K562 (cell line): Measurements from ENCODE around the gene RBM22. TPM values are rescaled to one million over a fixed set of nuclear protein-coding genes. Genes with fewer than 3 reads are reported as not detected.

Experiments used
- ATAC-seq: fragments of 200-7000 bp; cut with Tn5 transposase; 3 replicates; pipeline ENCODE4 v1.9.1; 2020; ENCODE audit warnings: moderate library complexity
- BruUV-seq: library from RNA; stranded (reverse); fragments of 400-500 nt; replicated peaks from 2 replicates; lab custom pipeline; 2021; lab: Mats Ljungman, UMichigan
- CTCF ChIA-PET: fragments of 300-600 bp; formaldehyde crosslinking; extraction: SDS; loops from one replicate; lab custom pipeline; 2021; ENCODE audit warnings: low intra/inter-chr PET ratio; lab: Yijun Ruan, JAX
- POLR2A ChIA-PET: fragments of 300-600, 350-650 bp; sonication (Branson Sonifier 250); formaldehyde crosslinking; extraction: SDS; loops from one replicate; lab custom pipeline; 2021; ENCODE audit warnings: antibody characterized with exemption, inconsistent platforms; lab: Yijun Ruan, JAX
- DNase-seq, 4 experiments: peaks; one replicate each; pipeline versions ENCODE4 v3.0.0 to v3.0.0-alpha.2; 2011 to 2018; ENCODE audit warnings: low spot score in 3 of 4, mixed read lengths in 3 of 4; ENCODE audit errors: extremely low read depth in 1 of 4
- FAIRE-seq: peaks from 2 replicates; lab custom pipeline; 2011; peaks lifted over from hg19 to GRCh38; lab: Jason Lieb, UNC
- H2AFZ ChIP-seq: 2 replicates; pipeline ENCODE4 v1.6.0; 2011; ENCODE audit warnings: low read depth, low read length, control low read depth, inconsistent platforms
- H3K27ac ChIP-seq: fragments of 200-600 bp; 3 replicates; pipeline ENCODE4 v1.8.0; 2011; ENCODE audit warnings: low read depth, mild to moderate bottlenecking, control low read depth, inconsistent platforms, low read length, moderate library complexity, mixed read lengths; ENCODE audit errors: extremely low read depth
- H3K27me3 ChIP-seq, 2 experiments: fragments of 300-600 bp in 1 of 2; 2 replicates in 1 of 2; 3 replicates in 1 of 2; pipeline versions ENCODE4 v1.6.0 to v1.8.0; 2011; ENCODE audit warnings: inconsistent platforms in 2 of 2, low read length in 2 of 2, mild to moderate bottlenecking in 1 of 2, mixed read lengths in 1 of 2, moderate library complexity in 1 of 2; ENCODE audit not compliant: control insufficient read depth in 2 of 2, insufficient read depth in 2 of 2
- H3K36me3 ChIP-seq: fragments of 300-600 bp; 3 replicates; pipeline ENCODE4 v1.8.0; 2011; ENCODE audit warnings: mild to moderate bottlenecking, low read length, inconsistent platforms; ENCODE audit not compliant: control insufficient read depth, insufficient read depth
- H3K4me1 ChIP-seq, 2 experiments: fragments of 200-600 bp in 1 of 2; replicated peaks in 1 of 2; 2 replicates in 1 of 2; 3 replicates in 1 of 2; pipeline versions ENCODE4 v1.5.1 to v1.8.0; 2011; ENCODE audit warnings: inconsistent platforms in 2 of 2, low read length in 2 of 2, mild to moderate bottlenecking in 1 of 2, mixed read lengths in 1 of 2, moderate library complexity in 1 of 2; ENCODE audit not compliant: control insufficient read depth in 2 of 2, insufficient read depth in 2 of 2
- H3K4me2 ChIP-seq: 2 replicates; pipeline ENCODE4 v1.6.1; 2011; ENCODE audit warnings: low read length, control low read depth, inconsistent platforms, mixed read lengths; ENCODE audit not compliant: insufficient read depth
- H3K4me3 ChIP-seq: fragments of 200-600 bp; sonication (generic), shearing (Covaris generic); 2 replicates; pipeline ENCODE4 v1.5.1; 2016; ENCODE audit warnings: control low read depth, inconsistent platforms
- H3K79me2 ChIP-seq: fragments of 200-600 bp; 3 replicates; pipeline ENCODE4 v1.8.0; 2011; ENCODE audit warnings: low read length, inconsistent platforms; ENCODE audit not compliant: control insufficient read depth, insufficient read depth
- H3K9ac ChIP-seq, 2 experiments: 2 replicates each; pipeline versions ENCODE4 v1.6.0 to v1.6.1; 2011; ENCODE audit warnings: low read depth in 2 of 2, low read length in 2 of 2, control low read depth in 1 of 2, inconsistent platforms in 1 of 2, mild to moderate bottlenecking in 1 of 2, mixed read lengths in 1 of 2; ENCODE audit not compliant: insufficient read depth in 1 of 2
- H3K9me1 ChIP-seq: one replicate; pipeline ENCODE4 v1.6.0; 2011; ENCODE audit warnings: inconsistent platforms, mild to moderate bottlenecking, low read length, moderate library complexity; ENCODE audit not compliant: control insufficient read depth, insufficient read depth
- H3K9me3 ChIP-seq: replicated peaks from 2 replicates; pipeline ENCODE4 v1.5.1; 2011; ENCODE audit warnings: low read depth, low read length, inconsistent platforms; ENCODE audit not compliant: control insufficient read depth, insufficient read depth
- H4K20me1 ChIP-seq: replicated peaks from 2 replicates; pipeline ENCODE4 v1.6.1; 2011; ENCODE audit warnings: low read length, inconsistent platforms, mixed read lengths; ENCODE audit not compliant: control insufficient read depth, insufficient read depth
- ARID1B ChIP-seq: fragments of 450-650 bp; IDR thresholded peaks from 2 replicates; pipeline ENCODE4 v1.6.1; 2016; ENCODE audit warnings: antibody characterized with exemption, mild to moderate bottlenecking, inconsistent platforms
- ARNT ChIP-seq, 2 experiments: fragments of 450-650 bp; IDR thresholded peaks; 2 replicates each; pipeline ENCODE4 v1.6.1; 2016; ENCODE audit warnings: mild to moderate bottlenecking in 1 of 2
- BACH1 ChIP-seq: fragments of 200-800 bp; sonication (Bioruptor generic); IDR thresholded peaks from 2 replicates; pipeline ENCODE4 v1.6.1; 2016; ENCODE audit warnings: missing genetic modification characterization, missing compliant biosample characterization
- CBX8 ChIP-seq: fragments of 200-600 bp; sonication (generic); IDR thresholded peaks from 2 replicates; pipeline ENCODE4 v1.6.1; 2012; ENCODE audit warnings: borderline replicate concordance, mixed run types, low read depth, mild to moderate bottlenecking, moderate library complexity, mixed read lengths, low read length, control low read depth, inconsistent platforms; ENCODE audit not compliant: poor library complexity, severe bottlenecking; ENCODE audit errors: extremely low read depth
- CCNT2 ChIP-seq: IDR thresholded peaks from 2 replicates; pipeline ENCODE4 v1.6.1; 2011; ENCODE audit warnings: borderline replicate concordance, low read depth, mild to moderate bottlenecking, moderate library complexity, mixed read lengths, low read length; ENCODE audit not compliant: insufficient read length; ENCODE audit errors: extremely low read depth
- ETV5 ChIP-seq: sonication (generic); formaldehyde crosslinking; IDR thresholded peaks from 2 replicates; pipeline ENCODE4 v1.4.0; 2020; ENCODE audit warnings: low read depth, mild to moderate bottlenecking, missing genetic modification reagents
- NR2C2 ChIP-seq, 2 experiments: fragments of 200-800 bp in 1 of 2; sonication (Bioruptor generic) in 1 of 2; sonication (generic) in 1 of 2; formaldehyde crosslinking in 1 of 2; IDR thresholded peaks; 2 replicates each; pipeline versions ENCODE4 v1.6.1 to v1.8.0; 2016 to 2022; ENCODE audit warnings: mild to moderate bottlenecking in 1 of 2, missing compliant biosample characterization in 1 of 2, missing genetic modification characterization in 1 of 2, missing genetic modification reagents in 1 of 2
- PHTF2 ChIP-seq: fragments of 250-450 bp; sonication (Bioruptor Pico); IDR thresholded peaks from 2 replicates; pipeline ENCODE4 v1.5.0; 2021; ENCODE audit warnings: mild to moderate bottlenecking
- RCOR1 ChIP-seq, 2 experiments: IDR thresholded peaks; 2 replicates each; pipeline ENCODE4 v1.6.1; 2012; ENCODE audit warnings: low read depth in 2 of 2, low read length in 2 of 2, borderline replicate concordance in 1 of 2, improper control_type of control experiment in 1 of 2
- SIN3A ChIP-seq, 2 experiments: fragments of 150-350 bp in 1 of 2; IDR thresholded peaks; 2 replicates each; pipeline ENCODE4 v1.6.1; 2011 to 2016; ENCODE audit warnings: borderline replicate concordance in 2 of 2, low read depth in 2 of 2, low read length in 2 of 2, mild to moderate bottlenecking in 2 of 2, moderate library complexity in 2 of 2; ENCODE audit not compliant: control insufficient read depth in 1 of 2
- TBP ChIP-seq: optimal IDR thresholded peaks from 2 replicates; pipeline ENCODE3; 2011; ENCODE audit warnings: low read depth, low read length, improper control_type of control experiment
- U2AF2 ChIP-seq: fragments of 200-400 bp; formaldehyde crosslinking; optimal IDR thresholded peaks from 2 replicates; pipeline ENCODE3; 2017; ENCODE audit warnings: low read depth, mild to moderate bottlenecking, low read length
- ZNF445 ChIP-seq: fragments of 250-450 bp; sonication (Bioruptor Pico); IDR thresholded peaks from 2 replicates; pipeline ENCODE4 v1.4.0; 2020; ENCODE audit warnings: low read depth, mild to moderate bottlenecking, moderate library complexity
- in situ Hi-C: fragments of 300-500 bp; cut with MboI; formaldehyde crosslinking; loops from 4 replicates; pipeline ENCODE4 v1.15.0; 2018; ENCODE audit warnings: inconsistent platforms, mixed read lengths
- intact Hi-C: fragments of 100-400 bp; cut with micrococcal nuclease; formaldehyde crosslinking; loops from 2 replicates; pipeline ENCODE4 v1.14.2; 2022
- polyA plus RNA-seq, 8 experiments: library from polyadenylated mRNA; depleted of rRNA in 4 of 8; stranded (reverse) in 5 of 8; unstranded in 3 of 8; fragments of >200 nt; fragmentation: Nextera tagmentation in 2 of 8; fragmentation: Illumina TruSeq in 1 of 8; extraction: Ambion mirVana in 2 of 8; extraction: Trizol in 1 of 8; gene quantifications; 2 replicates each; pipeline versions ENCODE4 v1.2.1 to v1.2.3, GENCODE V29; 2011 to 2014; ENCODE audit warnings: inconsistent platforms in 1 of 8, missing spikeins in 1 of 8
- total RNA-seq, 7 experiments: library from RNA; depleted of rRNA in 6 of 7; stranded (reverse); fragments of >200 nt in 6 of 7; fragmentation: Illumina TruSeq in 2 of 7; extraction: Trizol in 2 of 7; gene quantifications; 2 replicates each; pipeline versions ENCODE4 v1.2.1 to v1.2.3, GENCODE V29; 2011 to 2021; ENCODE audit warnings: low replicate concordance in 1 of 7
- TF ChIP-seq, protein P1 (sequence below), 2 experiments: IDR thresholded peaks; 2 replicates each; pipeline ENCODE4 v1.6.1; 2012; ENCODE audit warnings: improper control_type of control experiment in 2 of 2, low read depth in 2 of 2, low read length in 2 of 2, borderline replicate concordance in 1 of 2
- TF ChIP-seq, protein P2 (sequence below): fragments of 250-450 bp; sonication (Bioruptor Pico); IDR thresholded peaks from 2 replicates; pipeline ENCODE4 v1.5.0; 2020; ENCODE audit warnings: mild to moderate bottlenecking
- TF ChIP-seq, protein P3 (sequence below): IDR thresholded peaks from 2 replicates; pipeline ENCODE4 v1.6.1; 2011; ENCODE audit warnings: borderline replicate concordance, low read depth, mild to moderate bottlenecking, moderate library complexity, low read length; ENCODE audit not compliant: insufficient read depth, poor library complexity, severe bottlenecking

Gene RBM22
- total and polyA plus RNA-seq, 9 of the 15 experiments (the other 6 are each of a cell fraction or from before 2014, with no cell fraction given): 31.3 to 82.2 (median 44.8) TPM

DNA sequence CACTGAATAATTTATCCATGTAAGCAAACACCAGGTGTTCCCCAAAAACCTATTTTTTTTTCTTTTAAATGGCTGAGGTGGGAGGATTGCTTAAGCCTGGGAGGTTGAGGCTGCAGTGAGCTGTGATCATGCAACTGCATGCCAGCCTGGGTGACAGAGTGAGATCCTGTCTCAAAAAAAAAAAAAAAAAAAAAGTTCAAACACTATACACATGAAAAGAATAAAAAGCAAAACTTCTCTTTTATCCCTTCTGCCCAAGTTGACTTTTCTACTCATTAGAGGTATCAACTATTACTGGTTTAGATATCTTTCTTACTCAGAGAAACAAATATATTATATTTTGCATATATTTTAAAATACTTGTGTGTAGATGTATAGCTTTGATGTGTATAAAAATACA lies 40.1 kb upstream of the RBM22 start:
- Histone ChIP-seq H3K36me3 (peaks cover 29% of the 10 kb centered on the region), H3K27ac (no peak overlapping the region), H2AFZ (no peak overlapping the region), H3K4me1 (no peaks in the 10 kb centered on the region; a peak in 2 of 5 replicates), H3K4me2 (no peak overlapping the region), H3K27me3 (no peaks in the 10 kb centered on the region)
- POLR2A ChIA-PET: interaction anchor here (0.7 to 2.1 kb wide), 4 partner anchors 9 to 41 kb away, joined by 3 to 4 read pairs (median 4); partner anchors contain the start of genes DCTN4 and RBM22
- no peak for TF ChIP-seq BACH1 (tag)
- no peak for TF ChIP-seq CBX8
- TF ChIP-seq CCNT2: no peak
- no peak for TF ChIP-seq PHTF2
- TF ChIP-seq ETV5 (CRISPR knock-in tag): no peak
- TF ChIP-seq U2AF2: no peak
- no peak for TF ChIP-seq SIN3A (IDR thresholded peaks at IDR 0.05; ENCODE audit: borderline replicate concordance in 2 of 2, control insufficient read depth in 1 of 2, low read depth in 2 of 2, low read length in 2 of 2)
- TF ChIP-seq ARNT (IDR thresholded peaks at IDR 0.05): no peak
- TF ChIP-seq ZNF445: no peak
- TF ChIP-seq, protein P1, sequence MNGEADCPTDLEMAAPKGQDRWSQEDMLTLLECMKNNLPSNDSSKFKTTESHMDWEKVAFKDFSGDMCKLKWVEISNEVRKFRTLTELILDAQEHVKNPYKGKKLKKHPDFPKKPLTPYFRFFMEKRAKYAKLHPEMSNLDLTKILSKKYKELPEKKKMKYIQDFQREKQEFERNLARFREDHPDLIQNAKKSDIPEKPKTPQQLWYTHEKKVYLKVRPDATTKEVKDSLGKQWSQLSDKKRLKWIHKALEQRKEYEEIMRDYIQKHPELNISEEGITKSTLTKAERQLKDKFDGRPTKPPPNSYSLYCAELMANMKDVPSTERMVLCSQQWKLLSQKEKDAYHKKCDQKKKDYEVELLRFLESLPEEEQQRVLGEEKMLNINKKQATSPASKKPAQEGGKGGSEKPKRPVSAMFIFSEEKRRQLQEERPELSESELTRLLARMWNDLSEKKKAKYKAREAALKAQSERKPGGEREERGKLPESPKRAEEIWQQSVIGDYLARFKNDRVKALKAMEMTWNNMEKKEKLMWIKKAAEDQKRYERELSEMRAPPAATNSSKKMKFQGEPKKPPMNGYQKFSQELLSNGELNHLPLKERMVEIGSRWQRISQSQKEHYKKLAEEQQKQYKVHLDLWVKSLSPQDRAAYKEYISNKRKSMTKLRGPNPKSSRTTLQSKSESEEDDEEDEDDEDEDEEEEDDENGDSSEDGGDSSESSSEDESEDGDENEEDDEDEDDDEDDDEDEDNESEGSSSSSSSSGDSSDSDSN (IDR thresholded peaks at IDR 0.05; ENCODE audit: borderline replicate concordance in 1 of 2, low read depth in 2 of 2, low read length in 2 of 2): no peak
- TF ChIP-seq, protein P2, sequence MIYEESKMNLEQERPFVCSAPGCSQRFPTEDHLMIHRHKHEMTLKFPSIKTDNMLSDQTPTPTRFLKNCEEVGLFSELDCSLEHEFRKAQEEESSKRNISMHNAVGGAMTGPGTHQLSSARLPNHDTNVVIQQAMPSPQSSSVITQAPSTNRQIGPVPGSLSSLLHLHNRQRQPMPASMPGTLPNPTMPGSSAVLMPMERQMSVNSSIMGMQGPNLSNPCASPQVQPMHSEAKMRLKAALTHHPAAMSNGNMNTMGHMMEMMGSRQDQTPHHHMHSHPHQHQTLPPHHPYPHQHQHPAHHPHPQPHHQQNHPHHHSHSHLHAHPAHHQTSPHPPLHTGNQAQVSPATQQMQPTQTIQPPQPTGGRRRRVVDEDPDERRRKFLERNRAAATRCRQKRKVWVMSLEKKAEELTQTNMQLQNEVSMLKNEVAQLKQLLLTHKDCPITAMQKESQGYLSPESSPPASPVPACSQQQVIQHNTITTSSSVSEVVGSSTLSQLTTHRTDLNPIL (CRISPR knock-in tag): no peak
- TF ChIP-seq, protein P3, sequence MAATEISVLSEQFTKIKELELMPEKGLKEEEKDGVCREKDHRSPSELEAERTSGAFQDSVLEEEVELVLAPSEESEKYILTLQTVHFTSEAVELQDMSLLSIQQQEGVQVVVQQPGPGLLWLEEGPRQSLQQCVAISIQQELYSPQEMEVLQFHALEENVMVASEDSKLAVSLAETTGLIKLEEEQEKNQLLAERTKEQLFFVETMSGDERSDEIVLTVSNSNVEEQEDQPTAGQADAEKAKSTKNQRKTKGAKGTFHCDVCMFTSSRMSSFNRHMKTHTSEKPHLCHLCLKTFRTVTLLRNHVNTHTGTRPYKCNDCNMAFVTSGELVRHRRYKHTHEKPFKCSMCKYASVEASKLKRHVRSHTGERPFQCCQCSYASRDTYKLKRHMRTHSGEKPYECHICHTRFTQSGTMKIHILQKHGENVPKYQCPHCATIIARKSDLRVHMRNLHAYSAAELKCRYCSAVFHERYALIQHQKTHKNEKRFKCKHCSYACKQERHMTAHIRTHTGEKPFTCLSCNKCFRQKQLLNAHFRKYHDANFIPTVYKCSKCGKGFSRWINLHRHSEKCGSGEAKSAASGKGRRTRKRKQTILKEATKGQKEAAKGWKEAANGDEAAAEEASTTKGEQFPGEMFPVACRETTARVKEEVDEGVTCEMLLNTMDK: no peak
- no peak for TF ChIP-seq RCOR1 (IDR thresholded peaks at IDR 0.05; ENCODE audit: borderline replicate concordance in 1 of 2, low read depth in 2 of 2, low read length in 2 of 2)
- TF ChIP-seq ARID1B: no peak
- no peak for TF ChIP-seq NR2C2 (CRISPR knock-in tag; IDR thresholded peaks at IDR 0.05)
- TF ChIP-seq NR2C2 (tag; IDR thresholded peaks at IDR 0.05): no peak
- TF ChIP-seq TBP: no peak
- TF ChIP-seq, all 486 proteins: peak for 0
- no peak overlapping the region for H3K4me3 ChIP-seq
- CTCF ChIA-PET: no interaction called here
- no peaks in the 10 kb centered on the region for H3K9me1 ChIP-seq
- FAIRE-seq: no peak
- H3K9me3 ChIP-seq: no peaks in the 10 kb centered on the region
- ATAC-seq: no peak
- BruUV-seq: no TSS peak
- intact Hi-C loops: no loop called here
- H3K9ac ChIP-seq: no peak overlapping the region
- no peak for DNase-seq
- H3K79me2 ChIP-seq: peaks cover 48% of the 10 kb centered on the region
- H4K20me1 ChIP-seq: no peaks in the 10 kb centered on the region
- in situ Hi-C loops: no loop called here
